ENCODE data around the gene PPFIBP1. TPM values are rescaled to one million over a fixed set of nuclear protein-coding genes. Genes with fewer than 3 reads are reported as not detected.
"Not testable (repeated sequence)": the region's sequence is repeated elsewhere in the genome, so short reads cannot be mapped to it uniquely, and the experiment has no call there.

PPFIBP1 gene
- total RNA-seq, 4 donors from 2014 or later: 15.3 to 52.9 (median 39.8) TPM

GRCh38 chr12:27580561-27581330, 56.7 kb downstream of the PPFIBP1 start:
- Histone ChIP-seq H3K27me3 (no peaks in the 10 kb centered on the region), H3K4me1 (peaks cover 0 to 13% (median 1%) of the 10 kb centered on the region in 4 donors), H3K36me3 (no peaks in the 10 kb centered on the region), H3K4me3 (no peak overlapping the region), H3K9me3 (no peaks in the 10 kb centered on the region), H3K27ac (no peak overlapping the region)
- DNase-seq: no peak
- TF ChIP-seq CTCF (IDR thresholded peaks at IDR 0.05) (no peak), POLR2AphosphoS5 (IDR thresholded peaks at IDR 0.05) (no peak), EP300 (IDR thresholded peaks at IDR 0.05; ENCODE audit: low read depth) (no peak), POLR2A (IDR thresholded peaks at IDR 0.05) (no peak)
- intact Hi-C loops (cut with DNase I; ENCODE audit: low total_unique reads) (no loop called here), in situ Hi-C loops (cut with MboI; ENCODE audit: low pct_ligation_motif_present in 1 of 4, low pct_unique_long_range_greater_than_20kb in 1 of 4, low sequenced_read_pairs in 3 of 4) (no loop called here)
- WGBS, 2 donors (ENCODE audit: low coverage in 1 of 2): 81 to 87% methylated on average over 6 to 9 of the region's 9 CpGs

GRCh38 chr12:27581331-27581671, 57.3 kb downstream of the PPFIBP1 start:
- H3K9me3 ChIP-seq; in situ Hi-C loops (cut with MboI; ENCODE audit: low pct_ligation_motif_present in 1 of 4, low pct_unique_long_range_greater_than_20kb in 1 of 4, low sequenced_read_pairs in 3 of 4); H3K4me1 ChIP-seq; H3K4me3 ChIP-seq; DNase-seq; intact Hi-C loops (cut with DNase I; ENCODE audit: low total_unique reads); H3K36me3 ChIP-seq; H3K27ac ChIP-seq; H3K27me3 ChIP-seq: not testable (repeated sequence)
- 100% methylated on average over 1 of the region's 1 CpG for WGBS, 2 donors (ENCODE audit: low coverage in 1 of 2)

GRCh38 chr12:27581833-27582232, 57.8 kb downstream of the PPFIBP1 start:
- H3K4me1 ChIP-seq; in situ Hi-C loops (cut with MboI; ENCODE audit: low pct_ligation_motif_present in 1 of 4, low pct_unique_long_range_greater_than_20kb in 1 of 4, low sequenced_read_pairs in 3 of 4); DNase-seq; H3K27me3 ChIP-seq; H3K9me3 ChIP-seq; intact Hi-C loops (cut with DNase I; ENCODE audit: low total_unique reads); H3K36me3 ChIP-seq; H3K27ac ChIP-seq; H3K4me3 ChIP-seq: not testable (repeated sequence)
- WGBS, 2 donors (ENCODE audit: low coverage in 1 of 2): 81 to 84% methylated on average over 3 of the region's 3 CpGs

GRCh38 chr12:27582445-27582844, 58.4 kb downstream of the PPFIBP1 start:
- intact Hi-C loops (cut with DNase I; ENCODE audit: low total_unique reads); in situ Hi-C loops (cut with MboI; ENCODE audit: low pct_ligation_motif_present in 1 of 4, low pct_unique_long_range_greater_than_20kb in 1 of 4, low sequenced_read_pairs in 3 of 4): not testable (repeated sequence)

GRCh38 chr12:27583057-27583797, 59.2 kb downstream of the PPFIBP1 start:
- in situ Hi-C loops (cut with MboI; ENCODE audit: low pct_ligation_motif_present in 1 of 4, low pct_unique_long_range_greater_than_20kb in 1 of 4, low sequenced_read_pairs in 3 of 4): no loop called here

More at GRCh38 chr12:27582445-27582844, 58.4 kb downstream of the PPFIBP1 start:
- H3K36me3 ChIP-seq, H3K9me3 ChIP-seq, DNase-seq, H3K4me1 ChIP-seq, H3K27me3 ChIP-seq, H3K4me3 ChIP-seq: not testable (repeated sequence)
- peak overlapping the region in 1 of 4 donors; percentile 16 for H3K27ac ChIP-seq
- 74 to 81% methylated on average over 3 to 5 of the region's 5 CpGs for WGBS, 2 donors (ENCODE audit: low coverage in 1 of 2)

More at GRCh38 chr12:27583057-27583797, 59.2 kb downstream of the PPFIBP1 start:
- no peak for DNase-seq
- Histone ChIP-seq H3K27ac (peak overlapping the region in 3 of 4 donors; percentile 13 to 36 (median 16)), H3K36me3 (no peaks in the 10 kb centered on the region), H3K9me3 (no peaks in the 10 kb centered on the region), H3K4me3 (no peak overlapping the region), H3K27me3 (no peaks in the 10 kb centered on the region), H3K4me1 (peaks cover 0 to 8% (median 1%) of the 10 kb centered on the region in 4 donors)
- TF ChIP-seq POLR2AphosphoS5 (IDR thresholded peaks at IDR 0.05): no peak
- TF ChIP-seq CTCF (IDR thresholded peaks at IDR 0.05): no peak
- TF ChIP-seq POLR2A (IDR thresholded peaks at IDR 0.05): no peak
- no peak for TF ChIP-seq EP300 (IDR thresholded peaks at IDR 0.05; ENCODE audit: low read depth)
- 74 to 77% methylated on average over 2 to 3 of the region's 3 CpGs for WGBS, 2 donors (ENCODE audit: low coverage in 1 of 2)
- intact Hi-C loops (cut with DNase I; ENCODE audit: low total_unique reads): no loop called here
